Glomerular visceral epithelial cell (primary cell): ENCODE data around the gene GOLGA8A.
"Not testable (repeated sequence)": the region's sequence is repeated elsewhere in the genome, so short reads cannot be mapped to it uniquely, and the experiment has no call there.

ENCODE experiments used
- DNase-seq: peaks from one replicate; pipeline ENCODE4 v3.0.0-alpha.2; 2016; ENCODE audit errors: extremely low spot score

Gene GOLGA8A, protein sequence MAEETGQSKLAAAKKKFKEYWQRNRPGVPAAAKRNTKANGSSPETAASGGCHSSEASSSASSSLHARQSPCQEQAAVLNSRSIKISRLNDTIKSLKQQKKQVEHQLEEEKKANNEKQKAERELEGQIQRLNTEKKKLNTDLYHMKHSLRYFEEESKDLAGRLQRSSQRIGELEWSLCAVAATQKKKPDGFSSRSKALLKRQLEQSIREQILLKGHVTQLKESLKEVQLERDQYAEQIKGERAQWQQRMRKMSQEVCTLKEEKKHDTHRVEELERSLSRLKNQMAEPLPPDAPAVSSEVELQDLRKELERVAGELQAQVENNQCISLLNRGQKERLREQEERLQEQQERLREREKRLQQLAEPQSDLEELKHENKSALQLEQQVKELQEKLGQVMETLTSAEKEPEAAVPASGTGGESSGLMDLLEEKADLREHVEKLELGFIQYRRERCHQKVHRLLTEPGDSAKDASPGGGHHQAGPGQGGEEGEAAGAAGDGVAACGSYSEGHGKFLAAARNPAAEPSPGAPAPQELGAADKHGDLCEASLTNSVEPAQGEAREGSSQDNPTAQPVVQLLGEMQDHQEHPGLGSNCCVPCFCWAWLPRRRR

GRCh38 chr15:34437687-34438086 lies at the start of gene GOLGA8A:
Gene GOLGA8A (minus strand): TSS chr15:34437808. CDS start chr15:34389691, 48,117 bp downstream.
- peak; percentile 56 for DNase-seq

GRCh38 chr15:34483644-34484043 lies 46.0 kb upstream of the GOLGA8A start:
- no peak for DNase-seq

- DNase-seq, result no peak
Observed at GRCh38 chr15:34481370-34481769, 43.8 kb upstream of the GOLGA8A start.

DNA sequence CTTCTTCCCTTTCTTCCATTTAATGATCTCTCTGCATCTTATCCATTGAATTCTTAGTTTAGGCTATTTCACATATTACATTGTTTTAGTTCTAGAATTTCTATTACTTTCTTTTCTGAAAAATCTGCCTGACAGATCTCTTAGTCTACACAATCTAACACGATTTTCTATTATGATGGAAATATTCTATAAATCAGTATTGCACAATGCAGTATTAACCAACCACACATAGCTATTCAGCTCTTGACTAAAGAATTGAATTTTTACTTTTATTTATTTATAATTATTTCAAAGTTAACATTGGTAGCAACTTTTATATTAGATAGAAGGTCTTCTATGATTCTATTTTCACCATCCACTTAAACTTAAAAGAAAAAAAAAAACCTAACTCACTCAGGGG lies 36.2 kb upstream of the GOLGA8A start:
- DNase-seq, result no peak

GRCh38 chr15:34472947-34473346 lies 35.3 kb upstream of the GOLGA8A start:
- no peak for DNase-seq

DNA sequence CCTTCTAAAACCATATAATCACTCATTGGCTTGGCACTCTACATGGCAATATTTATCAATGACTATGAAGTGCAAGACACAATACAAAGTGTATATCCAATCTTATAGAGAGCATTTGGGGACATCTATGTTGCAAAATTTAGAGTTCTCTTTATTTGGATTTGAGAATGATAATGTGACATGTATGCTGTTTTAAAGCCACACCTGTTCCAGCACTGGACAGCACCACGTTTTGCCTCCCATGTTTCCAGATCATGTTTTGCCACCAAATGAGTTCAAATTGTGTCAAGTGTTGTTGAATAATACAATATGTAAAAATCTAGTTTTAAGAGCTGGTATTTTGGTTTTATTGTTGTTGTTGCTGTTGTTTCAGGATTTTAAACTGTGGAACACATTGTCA lies 33.3 kb upstream of the GOLGA8A start:
- no peak for DNase-seq

DNA sequence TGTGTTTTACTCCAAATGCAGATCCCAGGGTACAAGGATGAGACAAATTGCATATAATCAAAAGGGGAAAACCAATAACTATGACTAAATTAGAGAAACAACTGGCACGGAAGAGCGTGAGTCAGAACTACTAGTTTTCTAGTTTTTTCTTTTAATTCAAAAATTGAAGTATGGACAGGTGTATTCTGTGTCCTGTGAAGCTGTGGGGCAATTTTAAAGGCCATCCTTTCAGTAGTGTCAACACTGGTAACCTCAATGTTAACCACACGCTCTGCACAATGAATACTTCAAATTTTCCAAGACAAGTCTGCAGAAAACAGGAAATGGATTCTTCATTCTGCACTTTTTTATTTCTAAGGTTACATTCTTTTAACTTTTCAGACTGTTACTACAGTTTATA lies 32.5 kb upstream of the GOLGA8A start:
- no peak for DNase-seq

DNA sequence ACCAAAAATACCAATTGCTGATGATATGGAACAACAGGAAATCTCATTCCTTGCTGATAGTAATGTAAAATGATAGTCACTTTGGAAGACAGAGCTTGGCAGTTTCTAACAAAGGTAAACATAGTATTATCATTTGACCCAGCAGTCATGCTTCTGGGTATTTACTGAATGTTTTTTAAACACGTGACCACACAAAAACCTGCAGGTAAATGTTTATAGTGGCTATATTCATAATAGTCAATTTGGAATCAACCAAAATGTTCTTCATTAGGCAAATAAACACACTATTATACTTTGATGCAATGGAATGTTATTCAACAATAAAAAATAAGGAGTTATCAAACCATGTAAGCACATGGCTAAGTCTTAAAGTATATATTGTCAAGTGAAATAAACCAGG lies 24.1 kb upstream of the GOLGA8A start:
- DNase-seq, result no peak

DNA sequence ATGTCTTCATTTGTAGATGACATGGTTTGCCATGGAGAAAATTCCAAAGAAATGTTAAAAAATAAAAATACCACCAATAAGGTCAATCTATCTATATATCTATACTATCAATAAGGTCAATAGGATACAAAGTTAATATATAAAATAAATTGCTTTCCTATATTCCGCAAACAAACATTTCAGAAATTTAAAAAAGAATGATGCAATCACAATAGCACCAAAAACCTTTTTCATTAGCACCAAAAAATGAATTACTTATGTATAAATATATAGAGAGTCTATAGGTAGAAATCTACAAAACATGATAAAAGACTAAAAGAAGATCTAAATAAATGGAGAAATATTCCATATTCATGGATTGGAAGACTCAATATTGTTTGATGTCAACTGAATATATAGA lies 22.8 kb upstream of the GOLGA8A start:
- no peak for DNase-seq

DNA sequence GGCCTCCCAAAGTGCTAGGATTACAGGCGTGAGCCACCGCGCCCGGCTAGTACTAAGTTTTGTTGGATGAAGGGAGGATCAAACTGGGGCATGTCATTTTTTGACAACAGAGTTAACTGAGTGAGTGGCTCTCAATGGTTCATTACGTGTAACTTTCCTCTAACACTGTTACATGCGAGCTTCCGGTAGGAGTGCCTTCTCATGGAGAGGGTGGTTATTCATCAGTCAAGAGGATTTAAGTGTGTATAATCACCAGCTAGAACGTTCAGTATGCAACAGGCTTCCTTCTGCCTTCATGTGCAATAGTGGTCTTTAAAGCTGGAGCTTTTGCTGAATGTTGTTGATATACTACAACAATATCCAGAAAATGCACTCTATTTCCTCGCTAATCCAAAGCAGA lies 19.1 kb upstream of the GOLGA8A start:
- no peak for DNase-seq

DNA sequence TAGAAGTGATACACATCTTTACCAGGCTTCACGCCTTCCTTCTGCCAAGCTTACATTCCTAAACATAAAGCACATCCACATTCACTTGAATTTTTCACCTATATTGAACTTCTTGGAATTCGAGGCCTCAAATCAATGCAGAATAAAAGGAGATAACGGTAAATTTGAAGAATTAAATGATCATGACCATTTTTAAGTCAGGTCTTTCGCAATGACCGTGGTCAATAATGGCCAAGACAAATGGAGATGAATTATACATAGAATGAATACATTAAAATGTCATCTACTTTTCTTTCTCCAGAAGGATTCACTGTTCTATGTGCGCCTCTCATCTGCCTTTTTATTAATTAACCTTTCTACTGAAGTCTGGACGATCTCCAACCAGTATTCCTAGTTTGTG lies 5.3 kb upstream of the GOLGA8A start:
- DNase-seq, result no peak

DNA sequence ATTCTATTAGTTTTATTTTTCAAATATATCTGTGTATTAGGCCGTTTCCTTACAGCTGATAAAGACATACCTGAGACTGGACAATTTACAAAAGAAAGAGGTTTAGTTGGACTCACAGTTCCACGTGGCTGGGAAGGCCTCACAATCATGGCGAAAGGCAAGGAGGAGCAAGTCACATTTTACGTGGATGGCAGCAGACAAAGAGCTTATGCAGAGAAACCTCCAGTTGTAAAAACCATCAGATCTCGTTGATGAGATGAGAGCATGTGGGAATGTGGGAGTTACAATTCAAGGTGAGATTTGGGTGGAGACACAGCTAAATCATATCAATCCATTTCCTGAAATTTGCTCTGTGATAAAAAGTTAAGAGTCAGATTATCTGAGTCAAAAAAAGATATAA lies 2.3 kb upstream of the GOLGA8A start:
- no peak for DNase-seq

GRCh38 chr15:34436956-34437442 lies 609 bp downstream of the GOLGA8A start:
- peak; percentile 21 for DNase-seq

DNA sequence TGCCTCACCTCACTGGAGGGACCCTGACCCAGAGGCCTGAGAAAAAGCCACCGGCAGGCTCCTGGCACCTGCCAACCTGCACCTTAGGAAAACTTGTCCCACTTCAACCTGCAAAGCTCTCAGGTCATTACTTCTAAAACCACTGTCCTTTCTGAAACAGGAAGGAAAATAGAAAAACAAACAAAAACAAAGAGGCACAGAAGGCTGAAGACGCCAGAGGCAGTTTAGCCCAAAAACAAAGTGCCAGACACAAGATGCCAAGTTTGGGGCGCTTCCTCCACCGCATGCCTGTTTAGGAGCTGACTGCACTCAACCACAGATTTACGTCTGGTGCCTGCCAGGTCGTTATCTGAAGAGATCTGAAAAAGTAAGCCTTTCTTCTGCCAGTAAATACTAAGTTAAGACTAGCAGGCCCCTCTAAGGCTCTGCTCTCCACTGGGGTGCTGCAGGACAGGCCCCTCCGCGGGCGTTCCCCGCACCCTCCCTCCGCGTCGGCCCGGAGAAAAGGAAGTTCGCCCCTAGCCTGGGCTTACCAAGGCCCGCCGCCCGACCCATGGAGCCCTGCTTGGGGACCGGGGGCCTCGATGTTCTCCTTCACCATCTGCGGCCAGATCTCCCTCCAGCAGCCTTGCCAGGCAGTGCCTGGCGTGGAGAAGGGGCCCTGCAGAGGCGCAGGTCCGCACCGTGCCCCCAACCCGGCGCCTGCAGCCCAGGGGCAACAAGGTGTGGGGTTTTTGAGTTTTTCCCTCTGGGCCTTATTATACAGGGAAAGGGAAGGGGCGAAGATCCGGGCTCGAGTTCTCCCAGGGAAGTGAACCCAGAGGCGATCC lies 1.3 kb downstream of the GOLGA8A start:
- DNase-seq, result no peak

- DNase-seq, result no peak
Observed at GRCh38 chr15:34435658-34436057, 1.9 kb downstream of the GOLGA8A start.

DNA sequence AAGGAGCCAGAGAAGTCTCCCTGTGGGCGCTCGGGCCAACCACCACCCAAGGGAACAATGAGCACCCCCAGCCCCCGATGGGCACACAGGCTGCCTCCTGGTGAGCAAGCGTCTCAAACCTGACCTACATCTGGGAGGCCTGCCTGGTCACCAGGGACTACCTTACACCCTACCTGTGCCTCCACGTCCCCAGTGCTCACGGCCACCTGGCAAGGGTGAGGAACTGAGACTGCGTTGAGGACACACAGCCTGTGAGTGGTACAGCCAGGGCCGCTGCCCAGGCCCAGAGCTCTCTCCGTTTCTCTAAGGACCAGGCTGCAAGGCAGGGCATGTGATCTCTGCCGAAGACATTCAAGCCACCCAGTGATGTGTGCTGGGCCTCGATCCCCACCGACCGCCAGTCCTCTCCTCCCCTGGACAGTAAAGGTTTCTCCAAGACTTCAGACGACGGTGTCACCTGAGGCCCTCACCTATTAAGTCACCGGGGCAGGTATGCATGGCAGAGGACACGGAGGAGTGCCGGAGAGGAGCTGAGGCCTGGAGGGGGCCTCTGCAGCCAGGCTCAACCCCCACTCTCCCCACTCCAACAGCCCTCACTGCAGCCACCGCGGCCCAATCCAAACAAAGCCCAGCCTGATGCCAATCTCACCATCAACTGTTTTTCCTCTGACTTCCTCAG lies 2.8 kb downstream of the GOLGA8A start:
- DNase-seq, result no peak

DNA sequence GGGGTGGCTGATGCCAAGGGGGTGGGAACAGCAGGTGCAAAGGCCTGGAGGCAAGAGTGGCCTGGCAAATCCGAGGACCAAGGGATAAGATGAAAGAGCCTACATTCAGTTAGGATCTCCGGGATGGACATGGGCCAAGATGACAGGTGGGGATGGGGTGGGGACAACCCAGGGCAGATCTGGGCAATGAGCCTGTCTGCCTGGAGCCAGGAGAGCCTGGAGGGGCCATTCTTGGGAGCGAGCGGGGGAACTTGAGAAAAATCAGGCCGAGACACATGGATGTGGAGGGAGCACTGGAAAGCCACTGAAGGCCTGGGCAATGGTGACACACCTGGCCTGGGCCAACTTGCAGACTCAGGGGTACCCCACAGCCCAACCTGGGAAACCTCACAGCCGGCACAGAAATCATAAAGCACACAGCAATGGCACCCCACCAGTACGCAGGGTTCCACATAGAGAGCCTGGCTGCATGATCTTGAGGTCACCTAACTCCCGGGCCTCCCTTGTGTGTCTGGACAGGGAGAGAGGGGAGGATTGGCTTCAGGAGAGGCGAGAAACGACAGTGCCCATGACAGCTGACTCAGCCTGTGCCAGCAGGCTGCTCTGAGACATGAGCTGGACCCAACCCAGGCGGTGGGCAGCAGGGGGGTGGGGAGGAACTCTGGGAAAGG lies 3.5 kb downstream of the GOLGA8A start:
- not testable (repeated sequence) for DNase-seq

DNA sequence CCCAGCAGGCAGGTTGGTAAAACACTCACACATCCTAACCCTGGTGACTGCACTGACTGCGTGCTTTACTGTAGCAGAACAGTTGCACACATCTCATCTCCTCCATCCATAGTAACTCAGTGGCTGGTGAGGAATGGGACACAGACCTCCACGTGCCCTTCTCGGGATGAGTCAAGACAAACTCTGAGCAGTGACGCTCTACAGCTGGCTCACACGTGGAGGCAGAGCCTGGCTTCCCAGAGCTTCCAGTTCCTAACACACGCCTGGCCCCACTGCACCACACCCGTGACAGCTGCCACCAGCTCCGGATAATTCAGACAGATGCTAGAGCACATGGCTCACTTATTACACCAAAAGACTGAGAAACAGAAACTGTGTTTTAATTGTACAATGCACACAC lies 7.0 kb downstream of the GOLGA8A start:
- not testable (repeated sequence) for DNase-seq

DNA sequence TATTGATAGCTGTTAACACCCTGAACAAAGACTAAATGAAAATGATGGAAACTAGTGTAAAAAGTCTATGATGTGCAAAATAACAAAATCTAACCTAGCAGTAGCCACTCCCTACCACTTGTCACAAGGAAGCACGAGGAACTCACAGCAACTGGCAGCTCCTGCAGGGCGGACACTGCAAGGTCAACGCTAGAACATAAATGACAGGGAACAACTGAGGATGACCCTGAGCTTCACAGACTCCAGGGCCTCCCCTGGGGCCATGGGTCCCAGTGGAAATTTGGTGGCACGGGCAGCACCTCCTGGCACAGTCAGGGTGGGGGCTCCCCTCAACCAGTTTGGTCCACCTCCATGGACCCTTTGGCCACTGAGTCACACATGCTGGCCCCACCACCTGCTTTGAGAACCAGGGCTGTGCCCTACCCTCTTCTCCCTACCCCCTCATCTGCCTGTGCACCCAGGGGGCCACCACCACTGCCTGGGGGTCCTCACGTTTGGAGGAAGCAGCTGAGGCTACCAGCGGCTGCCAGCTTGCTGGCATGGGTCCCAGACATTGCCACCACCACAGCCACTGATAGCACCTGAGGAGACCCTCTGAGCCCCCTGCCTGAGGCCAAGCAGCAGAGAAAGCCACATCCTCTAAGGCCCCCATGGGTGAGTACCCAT lies 14.1 kb downstream of the GOLGA8A start:
- DNase-seq, result not testable (repeated sequence)

GRCh38 chr15:34420953-34421352 lies 16.7 kb downstream of the GOLGA8A start:
- not testable (repeated sequence) for DNase-seq

DNA sequence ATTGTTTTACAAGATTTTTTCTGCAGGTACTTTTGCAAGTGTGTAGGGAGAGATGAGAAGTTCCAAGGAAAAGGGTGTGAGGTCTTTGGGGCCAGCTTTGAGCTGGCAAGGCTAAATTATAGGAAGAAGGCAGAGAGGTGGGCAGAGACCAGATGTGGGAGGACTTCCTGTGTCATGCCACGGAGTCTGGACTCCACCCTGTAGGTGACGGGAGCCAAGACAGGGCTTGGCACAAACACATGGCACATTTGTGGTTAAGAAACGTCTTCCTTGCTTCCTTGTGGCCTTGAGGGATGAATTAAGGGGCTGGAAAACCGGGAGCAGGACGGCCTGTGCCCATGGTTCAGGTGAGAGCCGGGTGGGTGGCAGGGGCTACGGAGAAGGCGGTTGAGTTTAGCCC lies 19.2 kb downstream of the GOLGA8A start:
- not testable (repeated sequence) for DNase-seq
